Keratinocyte (primary cell): ENCODE results near the gene UBE2F.

Experiments used
- EZH2 ChIP-seq: IDR thresholded peaks from one replicate; pipeline ENCODE4 v1.6.1; 2012; ENCODE audit warnings: inconsistent platforms, mild to moderate bottlenecking, low read length, moderate library complexity
- TF ChIP-seq, protein P1 (sequence below), 3 experiments: IDR thresholded peaks in 1 of 3; conservative IDR thresholded peaks in 1 of 3; optimal IDR thresholded peaks in 1 of 3; 2 replicates in 2 of 3; 3 replicates in 1 of 3; pipeline versions ENCODE3 to v1.5.1; 2011; ENCODE audit warnings: low read length in 3 of 3, mild to moderate bottlenecking in 3 of 3, moderate library complexity in 2 of 3, control low read depth in 1 of 3, inconsistent platforms in 1 of 3; ENCODE audit not compliant: insufficient read depth in 2 of 3; ENCODE audit errors: extremely low read depth in 1 of 3

DNA sequence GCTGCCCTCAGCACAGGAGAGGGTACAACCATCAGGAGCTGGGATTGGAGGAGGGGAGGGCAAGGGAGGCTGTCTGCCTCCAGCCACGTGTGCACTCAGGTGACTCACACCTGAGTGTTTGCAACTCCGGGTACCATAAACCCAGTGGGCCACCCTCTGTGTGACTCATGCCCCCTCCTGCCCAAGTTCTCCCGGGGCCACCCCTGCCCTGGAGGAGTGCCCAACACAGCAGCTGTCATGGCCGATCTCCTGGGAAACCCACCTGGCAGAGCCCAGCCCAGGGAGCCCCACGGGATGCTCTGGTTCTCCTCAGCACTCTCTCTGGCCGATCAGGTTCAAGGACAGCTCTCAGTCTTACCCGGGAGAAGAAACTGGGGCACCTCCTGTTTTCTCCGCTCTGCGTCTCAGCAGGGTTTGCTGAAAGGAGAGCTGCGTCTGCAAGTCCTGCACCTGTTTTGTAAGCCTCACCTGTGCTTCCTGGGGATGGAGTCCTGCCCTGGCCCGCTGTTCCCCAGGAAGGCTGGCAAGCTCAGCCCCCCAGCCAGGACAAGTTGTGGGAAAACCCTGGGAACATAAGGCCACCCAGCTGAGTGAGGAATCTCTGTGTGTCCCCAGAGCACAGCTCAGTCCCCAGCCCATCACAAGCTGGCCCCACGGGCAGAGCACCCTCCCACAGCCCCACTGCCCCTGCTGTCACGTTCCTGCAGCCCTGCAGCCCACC is 44.0 kb upstream of the UBE2F start:
- no peak for TF ChIP-seq EZH2
- TF ChIP-seq, protein P1, sequence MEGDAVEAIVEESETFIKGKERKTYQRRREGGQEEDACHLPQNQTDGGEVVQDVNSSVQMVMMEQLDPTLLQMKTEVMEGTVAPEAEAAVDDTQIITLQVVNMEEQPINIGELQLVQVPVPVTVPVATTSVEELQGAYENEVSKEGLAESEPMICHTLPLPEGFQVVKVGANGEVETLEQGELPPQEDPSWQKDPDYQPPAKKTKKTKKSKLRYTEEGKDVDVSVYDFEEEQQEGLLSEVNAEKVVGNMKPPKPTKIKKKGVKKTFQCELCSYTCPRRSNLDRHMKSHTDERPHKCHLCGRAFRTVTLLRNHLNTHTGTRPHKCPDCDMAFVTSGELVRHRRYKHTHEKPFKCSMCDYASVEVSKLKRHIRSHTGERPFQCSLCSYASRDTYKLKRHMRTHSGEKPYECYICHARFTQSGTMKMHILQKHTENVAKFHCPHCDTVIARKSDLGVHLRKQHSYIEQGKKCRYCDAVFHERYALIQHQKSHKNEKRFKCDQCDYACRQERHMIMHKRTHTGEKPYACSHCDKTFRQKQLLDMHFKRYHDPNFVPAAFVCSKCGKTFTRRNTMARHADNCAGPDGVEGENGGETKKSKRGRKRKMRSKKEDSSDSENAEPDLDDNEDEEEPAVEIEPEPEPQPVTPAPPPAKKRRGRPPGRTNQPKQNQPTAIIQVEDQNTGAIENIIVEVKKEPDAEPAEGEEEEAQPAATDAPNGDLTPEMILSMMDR (optimal IDR thresholded peaks at IDR 0.05 in 1 of 3, IDR thresholded peaks at IDR 0.05 in 1 of 3, conservative IDR thresholded peaks at IDR 0.05 in 1 of 3; ENCODE audit: extremely low read depth in 1 of 3, insufficient read depth in 2 of 3, low read length in 3 of 3) = no peak
